D721Med (cell line): ENCODE measurements around the gene SUB1.

Experiments
- DNase-seq: peaks from one replicate; pipeline ENCODE4 v3.0.0; 2011; ENCODE audit warnings: low spot score; ENCODE audit not compliant: insufficient read length
- FAIRE-seq: peaks from 2 replicates; lab custom pipeline; 2011; peaks lifted over from hg19 to GRCh38; lab: Jason Lieb, UNC
- TF ChIP-seq, protein P1 (sequence below): IDR thresholded peaks from 2 replicates; pipeline ENCODE4 v1.5.1; 2012; ENCODE audit warnings: mild to moderate bottlenecking, control low read depth; ENCODE audit not compliant: insufficient read depth; ENCODE audit errors: missing control alignments

Gene SUB1

DNA sequence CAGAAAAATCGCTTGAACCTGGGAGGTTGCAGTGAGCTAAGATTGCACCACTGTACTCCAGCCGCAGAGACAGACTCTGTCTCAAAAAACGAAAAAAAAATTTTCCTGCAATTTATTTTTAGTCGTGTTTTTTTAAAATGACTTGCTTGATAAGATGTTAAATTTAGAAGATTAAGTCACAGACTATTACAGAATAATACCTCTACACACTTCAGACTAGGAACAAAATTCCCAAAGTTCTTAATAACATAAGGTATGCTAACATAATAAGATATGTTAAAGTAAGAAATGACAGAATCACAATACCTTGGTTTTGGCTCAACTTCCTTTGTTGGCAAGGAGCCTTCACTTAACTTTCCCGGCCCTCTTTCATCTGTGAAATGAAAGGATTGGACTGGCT, 66.3 kb downstream of the SUB1 start:
- FAIRE-seq (no peak), DNase-seq (no peak)
- TF ChIP-seq, protein P1, sequence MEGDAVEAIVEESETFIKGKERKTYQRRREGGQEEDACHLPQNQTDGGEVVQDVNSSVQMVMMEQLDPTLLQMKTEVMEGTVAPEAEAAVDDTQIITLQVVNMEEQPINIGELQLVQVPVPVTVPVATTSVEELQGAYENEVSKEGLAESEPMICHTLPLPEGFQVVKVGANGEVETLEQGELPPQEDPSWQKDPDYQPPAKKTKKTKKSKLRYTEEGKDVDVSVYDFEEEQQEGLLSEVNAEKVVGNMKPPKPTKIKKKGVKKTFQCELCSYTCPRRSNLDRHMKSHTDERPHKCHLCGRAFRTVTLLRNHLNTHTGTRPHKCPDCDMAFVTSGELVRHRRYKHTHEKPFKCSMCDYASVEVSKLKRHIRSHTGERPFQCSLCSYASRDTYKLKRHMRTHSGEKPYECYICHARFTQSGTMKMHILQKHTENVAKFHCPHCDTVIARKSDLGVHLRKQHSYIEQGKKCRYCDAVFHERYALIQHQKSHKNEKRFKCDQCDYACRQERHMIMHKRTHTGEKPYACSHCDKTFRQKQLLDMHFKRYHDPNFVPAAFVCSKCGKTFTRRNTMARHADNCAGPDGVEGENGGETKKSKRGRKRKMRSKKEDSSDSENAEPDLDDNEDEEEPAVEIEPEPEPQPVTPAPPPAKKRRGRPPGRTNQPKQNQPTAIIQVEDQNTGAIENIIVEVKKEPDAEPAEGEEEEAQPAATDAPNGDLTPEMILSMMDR = no peak
